Panc1 (cell line): ENCODE measurements around the gene GHITM. TPM values are rescaled to one million over a fixed set of nuclear protein-coding genes. Genes with fewer than 3 reads are reported as not detected.

Experiments
- ATAC-seq: fragments of 200-7000 bp; cut with Tn5 transposase; 2 replicates; pipeline ENCODE4 v1.9.1; 2020; ENCODE audit warnings: mild to moderate bottlenecking, moderate library complexity
- BruUV-seq: library from RNA; stranded (reverse); fragments of 400-500 nt; replicated peaks from 2 replicates; lab custom pipeline; 2021; lab: Mats Ljungman, UMichigan
- CTCF ChIA-PET: fragments of 300-600 bp; sonication (Branson Sonifier 250); formaldehyde crosslinking; loops from one replicate; lab custom pipeline; 2022; ENCODE audit warnings: antibody characterized with exemption; lab: Charles Lee
- POLR2A ChIA-PET: fragments of 300-600 bp; sonication (Branson Sonifier 250); formaldehyde crosslinking; loops from one replicate; lab custom pipeline; 2022; ENCODE audit warnings: antibody characterized with exemption; lab: Charles Lee
- DNase-seq: peaks from one replicate; pipeline ENCODE4 v3.0.0-alpha.2; 2010; ENCODE audit warnings: low read depth, low spot score
- H3K27ac ChIP-seq: 2 replicates; pipeline ENCODE4 v1.5.1; 2011; ENCODE audit warnings: mild to moderate bottlenecking, low read length, inconsistent platforms
- H3K27me3 ChIP-seq: fragments of 200-500 bp; sonication (Bioruptor generic); 2 replicates; pipeline ENCODE4 v1.6.0; 2014; ENCODE audit warnings: low read length, inconsistent platforms; ENCODE audit not compliant: control insufficient read depth, insufficient read depth
- H3K36me3 ChIP-seq: fragments of 200-500 bp; sonication (Bioruptor generic); 2 replicates; pipeline ENCODE4 v1.5.1; 2014; ENCODE audit warnings: inconsistent platforms, mild to moderate bottlenecking, low read length, moderate library complexity; ENCODE audit not compliant: control insufficient read depth, insufficient read depth
- H3K4me1 ChIP-seq: 2 replicates; pipeline ENCODE4 v1.5.1; 2011; ENCODE audit warnings: inconsistent platforms, mild to moderate bottlenecking, low read length, moderate library complexity; ENCODE audit not compliant: control insufficient read depth, insufficient read depth
- H3K4me3 ChIP-seq, 2 experiments: 2 replicates each; pipeline ENCODE4 v1.5.1; 2011 to 2012; ENCODE audit warnings: low read depth in 2 of 2, low read length in 2 of 2, mild to moderate bottlenecking in 2 of 2, inconsistent platforms in 1 of 2, moderate library complexity in 1 of 2
- H3K9me3 ChIP-seq: fragments of 200-500 bp; sonication (Bioruptor generic); 2 replicates; pipeline ENCODE4 v1.5.1; 2014; ENCODE audit warnings: low read depth, mild to moderate bottlenecking, inconsistent platforms, low read length, moderate library complexity; ENCODE audit not compliant: control insufficient read depth, insufficient read depth
- POLR2AphosphoS5 ChIP-seq: IDR thresholded peaks from 2 replicates; pipeline ENCODE4 v1.6.1; 2012; ENCODE audit warnings: mild to moderate bottlenecking, low read depth, low read length, moderate library complexity
- SIN3A ChIP-seq: IDR thresholded peaks from 2 replicates; pipeline ENCODE4 v1.6.1; 2012; ENCODE audit warnings: low read depth, mild to moderate bottlenecking, low read length, moderate library complexity, borderline replicate concordance; ENCODE audit not compliant: insufficient read depth
- TCF7L2 ChIP-seq: IDR thresholded peaks from 2 replicates; pipeline ENCODE4 v1.6.1; 2011; ENCODE audit warnings: mild to moderate bottlenecking, low read depth, low read length, inconsistent platforms
- in situ Hi-C: cut with HindIII; loops from 2 replicates; pipeline ENCODE4 v1.10.0; 2016; ENCODE audit warnings: low sequenced_read_pairs, low pct_unique_long_range_greater_than_20kb
- intact Hi-C: fragments of 100-400 bp; cut with micrococcal nuclease; formaldehyde crosslinking; loops from one replicate; pipeline ENCODE4 v1.10.0; 2022; ENCODE audit not compliant: unreplicated experiment
- total RNA-seq: library from RNA; stranded (reverse); gene quantifications from one replicate; pipeline ENCODE4 v1.2.1, GENCODE V29; 2021; ENCODE audit not compliant: unreplicated experiment
- TF ChIP-seq, protein P1 (sequence below): fragments of 450-650 bp; IDR thresholded peaks from 2 replicates; pipeline ENCODE4 v1.5.1; 2017; ENCODE audit warnings: mild to moderate bottlenecking
- TF ChIP-seq, protein P2 (sequence below), 2 experiments: IDR thresholded peaks; 2 replicates each; pipeline ENCODE4 v1.6.1; 2011 to 2012; ENCODE audit warnings: low read depth in 2 of 2, control low read depth in 1 of 2, low read length in 1 of 2, mild to moderate bottlenecking in 1 of 2, moderate library complexity in 1 of 2; ENCODE audit not compliant: insufficient read depth in 1 of 2

GHITM gene
- total RNA-seq, 1 experiment from 2014 or later: 188 TPM

DNA sequence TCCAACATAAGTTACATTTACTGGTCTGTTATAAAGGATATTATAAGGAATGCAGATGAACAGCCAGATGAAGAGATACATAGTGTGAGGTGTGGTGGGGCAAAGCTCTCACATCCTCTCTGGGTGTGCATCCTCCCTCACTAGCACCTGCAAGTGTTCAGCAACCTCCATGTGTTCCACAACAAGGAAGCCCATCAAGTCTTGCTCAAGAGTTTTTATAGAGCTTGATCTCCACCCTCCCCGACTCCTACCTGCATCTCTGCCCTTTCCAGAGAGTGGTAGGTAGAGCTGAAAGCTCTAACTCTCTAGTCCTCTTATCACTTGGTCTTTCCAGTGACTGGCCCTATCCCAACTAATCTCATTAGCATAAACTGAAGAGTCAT is 12.5 kb upstream of the GHITM start:
- no peak for DNase-seq
- ChIA-PET CTCF (no interaction called here), POLR2A (no interaction called here)
- intact Hi-C loops (no loop called here), in situ Hi-C loops (no loop called here)
- TF ChIP-seq, protein P1, sequence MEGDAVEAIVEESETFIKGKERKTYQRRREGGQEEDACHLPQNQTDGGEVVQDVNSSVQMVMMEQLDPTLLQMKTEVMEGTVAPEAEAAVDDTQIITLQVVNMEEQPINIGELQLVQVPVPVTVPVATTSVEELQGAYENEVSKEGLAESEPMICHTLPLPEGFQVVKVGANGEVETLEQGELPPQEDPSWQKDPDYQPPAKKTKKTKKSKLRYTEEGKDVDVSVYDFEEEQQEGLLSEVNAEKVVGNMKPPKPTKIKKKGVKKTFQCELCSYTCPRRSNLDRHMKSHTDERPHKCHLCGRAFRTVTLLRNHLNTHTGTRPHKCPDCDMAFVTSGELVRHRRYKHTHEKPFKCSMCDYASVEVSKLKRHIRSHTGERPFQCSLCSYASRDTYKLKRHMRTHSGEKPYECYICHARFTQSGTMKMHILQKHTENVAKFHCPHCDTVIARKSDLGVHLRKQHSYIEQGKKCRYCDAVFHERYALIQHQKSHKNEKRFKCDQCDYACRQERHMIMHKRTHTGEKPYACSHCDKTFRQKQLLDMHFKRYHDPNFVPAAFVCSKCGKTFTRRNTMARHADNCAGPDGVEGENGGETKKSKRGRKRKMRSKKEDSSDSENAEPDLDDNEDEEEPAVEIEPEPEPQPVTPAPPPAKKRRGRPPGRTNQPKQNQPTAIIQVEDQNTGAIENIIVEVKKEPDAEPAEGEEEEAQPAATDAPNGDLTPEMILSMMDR: no peak
- TF ChIP-seq SIN3A (no peak), POLR2AphosphoS5 (no peak), TCF7L2 (no peak)
- TF ChIP-seq, protein P2, sequence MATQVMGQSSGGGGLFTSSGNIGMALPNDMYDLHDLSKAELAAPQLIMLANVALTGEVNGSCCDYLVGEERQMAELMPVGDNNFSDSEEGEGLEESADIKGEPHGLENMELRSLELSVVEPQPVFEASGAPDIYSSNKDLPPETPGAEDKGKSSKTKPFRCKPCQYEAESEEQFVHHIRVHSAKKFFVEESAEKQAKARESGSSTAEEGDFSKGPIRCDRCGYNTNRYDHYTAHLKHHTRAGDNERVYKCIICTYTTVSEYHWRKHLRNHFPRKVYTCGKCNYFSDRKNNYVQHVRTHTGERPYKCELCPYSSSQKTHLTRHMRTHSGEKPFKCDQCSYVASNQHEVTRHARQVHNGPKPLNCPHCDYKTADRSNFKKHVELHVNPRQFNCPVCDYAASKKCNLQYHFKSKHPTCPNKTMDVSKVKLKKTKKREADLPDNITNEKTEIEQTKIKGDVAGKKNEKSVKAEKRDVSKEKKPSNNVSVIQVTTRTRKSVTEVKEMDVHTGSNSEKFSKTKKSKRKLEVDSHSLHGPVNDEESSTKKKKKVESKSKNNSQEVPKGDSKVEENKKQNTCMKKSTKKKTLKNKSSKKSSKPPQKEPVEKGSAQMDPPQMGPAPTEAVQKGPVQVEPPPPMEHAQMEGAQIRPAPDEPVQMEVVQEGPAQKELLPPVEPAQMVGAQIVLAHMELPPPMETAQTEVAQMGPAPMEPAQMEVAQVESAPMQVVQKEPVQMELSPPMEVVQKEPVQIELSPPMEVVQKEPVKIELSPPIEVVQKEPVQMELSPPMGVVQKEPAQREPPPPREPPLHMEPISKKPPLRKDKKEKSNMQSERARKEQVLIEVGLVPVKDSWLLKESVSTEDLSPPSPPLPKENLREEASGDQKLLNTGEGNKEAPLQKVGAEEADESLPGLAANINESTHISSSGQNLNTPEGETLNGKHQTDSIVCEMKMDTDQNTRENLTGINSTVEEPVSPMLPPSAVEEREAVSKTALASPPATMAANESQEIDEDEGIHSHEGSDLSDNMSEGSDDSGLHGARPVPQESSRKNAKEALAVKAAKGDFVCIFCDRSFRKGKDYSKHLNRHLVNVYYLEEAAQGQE (IDR thresholded peaks at IDR 0.05; ENCODE audit: insufficient read depth in 1 of 2, low read depth in 2 of 2, low read length in 1 of 2): no peak
- no peak for ATAC-seq
- no peaks in the 10 kb centered on the region for H3K36me3 ChIP-seq
- H3K4me3 ChIP-seq: no peak overlapping the region
- H3K27ac ChIP-seq: no peak overlapping the region
- H3K27me3 ChIP-seq: no peaks in the 10 kb centered on the region; the same call in 1 of the 2 replicates
- no peaks in the 10 kb centered on the region for H3K9me3 ChIP-seq
- no TSS peak for BruUV-seq
- no peaks in the 10 kb centered on the region for H3K4me1 ChIP-seq

DNA sequence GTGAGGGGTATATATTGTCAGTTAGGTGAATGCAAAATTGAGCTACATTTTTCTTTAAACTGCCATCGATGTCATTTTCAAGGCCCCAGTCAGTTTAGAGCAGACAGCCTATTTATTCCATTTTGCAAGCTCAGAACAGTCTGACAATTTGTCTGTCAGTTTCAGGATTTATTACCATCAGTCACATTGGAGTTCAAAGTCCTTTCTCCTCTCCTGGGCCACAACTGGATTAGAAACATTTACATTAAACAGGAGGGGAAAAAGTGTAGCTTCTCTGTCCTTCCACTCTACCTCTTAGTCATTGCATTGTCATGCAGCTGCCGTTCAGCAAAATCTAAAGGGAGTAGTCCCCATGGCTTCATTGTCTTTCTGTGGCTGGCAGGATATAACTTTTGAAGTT is 3.5 kb upstream of the GHITM start:
- H3K27me3 ChIP-seq: peaks cover 3% of the 10 kb centered on the region; the same call in 1 of the 2 replicates
- in situ Hi-C loops (no loop called here), intact Hi-C loops (no loop called here)
- ATAC-seq: no peak
- TF ChIP-seq, protein P2 (IDR thresholded peaks at IDR 0.05; ENCODE audit: insufficient read depth in 1 of 2, low read depth in 2 of 2, low read length in 1 of 2): no peak
- TF ChIP-seq SIN3A (no peak), POLR2AphosphoS5 (no peak), TCF7L2 (no peak)
- TF ChIP-seq, protein P1: no peak
- DNase-seq: no peak
- peaks cover 7% of the 10 kb centered on the region for H3K36me3 ChIP-seq
- peaks cover 6% of the 10 kb centered on the region for H3K4me1 ChIP-seq
- CTCF ChIA-PET: no interaction called here
- H3K4me3 ChIP-seq: no peak overlapping the region
- no TSS peak for BruUV-seq
- POLR2A ChIA-PET: no interaction called here
- no peak overlapping the region for H3K27ac ChIP-seq
- no peaks in the 10 kb centered on the region for H3K9me3 ChIP-seq
